Left ventricle myocardium inferior (tissue), 1 donor: Measurements from ENCODE around the gene TBATA. TPM values are rescaled to one million over a fixed set of nuclear protein-coding genes. Genes with fewer than 3 reads are reported as not detected.

ENCODE experiments used
- DNase-seq: peaks from one replicate; pipeline ENCODE4 v3.0.0-alpha.2; 2020
- H3K27ac ChIP-seq: fragments of 200-600 bp; replicated peaks from 2 replicates; pipeline ENCODE4 v1.8.0; 2021
- H3K27me3 ChIP-seq: fragments of 200-600 bp; 2 replicates; pipeline ENCODE4 v1.8.0; 2021; ENCODE audit warnings: low read depth
- H3K36me3 ChIP-seq: fragments of 200-600 bp; 2 replicates; pipeline ENCODE4 v1.8.0; 2021
- H3K4me1 ChIP-seq: fragments of 200-600 bp; 2 replicates; pipeline ENCODE4 v1.8.0; 2021
- H3K4me3 ChIP-seq: fragments of 200-600 bp; 2 replicates; pipeline ENCODE4 v1.8.0; 2021; ENCODE audit warnings: mild to moderate bottlenecking, moderate library complexity
- H3K9me3 ChIP-seq: fragments of 200-600 bp; replicated peaks from 2 replicates; pipeline ENCODE4 v1.8.0; 2021
- intact Hi-C: fragments of 100-400 bp; cut with micrococcal nuclease; formaldehyde crosslinking; loops from one replicate; pipeline ENCODE4 v1.11.0; 2022
- total RNA-seq: library from RNA; stranded (reverse); fragmentation: NEBNext Ultra II Directional; extraction: Animal tissue kit (Norgen Biotek cat#: 25700); gene quantifications from one replicate; pipeline ENCODE4 v1.2.1, GENCODE V29; 2021
- TF ChIP-seq, protein P1 (sequence below): fragments of 200-600 bp; IDR thresholded peaks from 2 replicates; pipeline ENCODE4 v1.8.0; 2021; ENCODE audit warnings: antibody characterized with exemption, mild to moderate bottlenecking, borderline replicate concordance
- donor health status: DM: no; HTN: yes; CAD: no; lungs with severe emphysema.

Gene TBATA
- total RNA-seq, 1 donor from 2014 or later: not detected

DNA sequence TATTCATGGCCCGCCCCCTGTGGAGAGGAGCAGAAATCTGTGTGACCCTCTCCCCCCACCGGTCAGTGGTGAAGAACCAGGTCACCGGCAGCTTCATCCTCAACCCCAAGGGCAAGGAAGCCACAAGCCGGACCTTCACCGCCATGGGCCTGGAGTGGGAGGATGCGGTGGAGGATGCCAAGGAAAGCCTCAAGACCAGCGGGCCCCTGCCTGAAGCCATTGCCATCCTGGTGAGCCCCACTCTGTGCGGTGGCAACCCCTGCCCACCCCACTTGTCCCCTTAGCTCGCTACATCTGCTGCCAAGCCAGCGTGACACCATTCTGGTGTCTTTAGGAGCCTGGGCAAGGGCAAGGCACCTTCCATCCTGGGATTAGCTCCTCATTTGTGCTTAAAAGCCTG is 35.4 kb downstream of the TBATA start:
- Histone ChIP-seq H3K27me3 (no peaks in the 10 kb centered on the region), H3K4me1 (peaks cover 23% of the 10 kb centered on the region), H3K4me3 (no peak overlapping the region), H3K27ac (no peak overlapping the region), H3K9me3 (no peaks in the 10 kb centered on the region), H3K36me3 (no peaks in the 10 kb centered on the region)
- TF ChIP-seq, protein P1, sequence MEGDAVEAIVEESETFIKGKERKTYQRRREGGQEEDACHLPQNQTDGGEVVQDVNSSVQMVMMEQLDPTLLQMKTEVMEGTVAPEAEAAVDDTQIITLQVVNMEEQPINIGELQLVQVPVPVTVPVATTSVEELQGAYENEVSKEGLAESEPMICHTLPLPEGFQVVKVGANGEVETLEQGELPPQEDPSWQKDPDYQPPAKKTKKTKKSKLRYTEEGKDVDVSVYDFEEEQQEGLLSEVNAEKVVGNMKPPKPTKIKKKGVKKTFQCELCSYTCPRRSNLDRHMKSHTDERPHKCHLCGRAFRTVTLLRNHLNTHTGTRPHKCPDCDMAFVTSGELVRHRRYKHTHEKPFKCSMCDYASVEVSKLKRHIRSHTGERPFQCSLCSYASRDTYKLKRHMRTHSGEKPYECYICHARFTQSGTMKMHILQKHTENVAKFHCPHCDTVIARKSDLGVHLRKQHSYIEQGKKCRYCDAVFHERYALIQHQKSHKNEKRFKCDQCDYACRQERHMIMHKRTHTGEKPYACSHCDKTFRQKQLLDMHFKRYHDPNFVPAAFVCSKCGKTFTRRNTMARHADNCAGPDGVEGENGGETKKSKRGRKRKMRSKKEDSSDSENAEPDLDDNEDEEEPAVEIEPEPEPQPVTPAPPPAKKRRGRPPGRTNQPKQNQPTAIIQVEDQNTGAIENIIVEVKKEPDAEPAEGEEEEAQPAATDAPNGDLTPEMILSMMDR: no peak
- intact Hi-C loops: loop anchor here (10.0 kb wide), 1 partner anchor 285 kb away; no protein-coding TSS in a partner anchor
- no peak for DNase-seq

DNA sequence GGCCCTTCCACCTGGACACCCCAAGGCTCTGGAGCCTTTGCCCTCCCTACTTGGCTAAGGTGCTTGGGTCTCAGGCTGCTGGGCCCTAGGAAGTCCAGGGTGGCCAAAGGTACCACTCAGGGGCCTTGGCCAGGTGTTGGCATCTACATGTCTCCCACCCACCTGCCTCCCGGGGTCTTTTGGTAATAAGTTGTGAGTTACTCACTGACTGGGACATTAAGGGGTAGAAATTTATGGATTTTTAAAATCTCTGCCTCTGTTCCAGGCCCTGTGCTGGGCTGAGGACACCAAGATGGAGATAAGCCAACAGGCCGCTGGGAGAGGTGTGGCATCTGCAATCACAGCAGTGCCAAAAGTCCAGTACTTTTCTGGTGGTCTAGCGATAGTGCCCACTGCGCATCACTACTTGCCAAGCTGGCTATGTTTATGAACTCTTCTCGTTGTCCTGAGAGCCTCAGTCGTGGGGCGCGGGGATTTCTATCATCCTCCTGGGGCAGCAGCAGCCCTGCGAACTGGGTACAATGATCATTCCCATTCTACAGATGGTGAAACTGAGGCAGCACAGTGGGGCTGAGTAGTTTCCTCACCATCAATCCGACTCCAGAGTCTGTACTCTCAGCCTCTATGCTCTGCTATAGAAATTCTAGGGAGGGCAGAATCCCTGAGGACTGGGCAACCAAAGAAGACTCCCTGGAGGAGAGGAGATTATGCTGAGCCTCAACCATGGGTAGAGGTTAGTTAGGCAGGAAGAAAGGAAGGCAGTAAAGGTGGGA is 36.2 kb downstream of the TBATA start:
- peaks cover 15% of the 10 kb centered on the region for H3K4me1 ChIP-seq
- H3K27ac ChIP-seq: no peak overlapping the region
- no peaks in the 10 kb centered on the region for H3K27me3 ChIP-seq
- H3K4me3 ChIP-seq: no peak overlapping the region
- no peaks in the 10 kb centered on the region for H3K9me3 ChIP-seq
- intact Hi-C loops: no loop called here
- TF ChIP-seq, protein P1: no peak
- DNase-seq: no peak
- H3K36me3 ChIP-seq: no peaks in the 10 kb centered on the region

DNA sequence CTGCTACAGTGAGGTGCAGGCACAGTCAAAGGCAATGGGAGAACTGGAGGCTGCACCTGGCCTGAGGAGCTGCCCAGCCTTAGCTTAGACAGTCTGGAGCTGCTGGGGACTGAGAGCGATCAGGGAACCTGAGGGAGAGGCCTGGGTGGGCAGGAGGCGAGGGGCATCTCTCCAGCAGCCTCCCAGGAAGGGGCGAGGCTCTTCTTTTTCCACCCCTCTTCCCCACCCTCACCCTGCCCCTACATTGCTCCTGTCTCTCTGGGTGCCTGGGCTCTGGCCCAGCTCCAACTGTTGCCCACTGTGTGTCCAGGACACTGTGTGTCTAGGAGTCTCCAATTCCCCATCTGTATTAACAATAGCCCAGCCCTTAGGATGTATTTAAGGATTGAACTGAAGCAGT is 36.9 kb downstream of the TBATA start:
- Histone ChIP-seq H3K4me3 (no peak overlapping the region), H3K4me1 (peaks cover 14% of the 10 kb centered on the region), H3K27me3 (no peaks in the 10 kb centered on the region), H3K9me3 (no peaks in the 10 kb centered on the region), H3K27ac (no peak overlapping the region), H3K36me3 (no peaks in the 10 kb centered on the region)
- DNase-seq: no peak
- intact Hi-C loops: no loop called here
- TF ChIP-seq, protein P1: no peak

DNA sequence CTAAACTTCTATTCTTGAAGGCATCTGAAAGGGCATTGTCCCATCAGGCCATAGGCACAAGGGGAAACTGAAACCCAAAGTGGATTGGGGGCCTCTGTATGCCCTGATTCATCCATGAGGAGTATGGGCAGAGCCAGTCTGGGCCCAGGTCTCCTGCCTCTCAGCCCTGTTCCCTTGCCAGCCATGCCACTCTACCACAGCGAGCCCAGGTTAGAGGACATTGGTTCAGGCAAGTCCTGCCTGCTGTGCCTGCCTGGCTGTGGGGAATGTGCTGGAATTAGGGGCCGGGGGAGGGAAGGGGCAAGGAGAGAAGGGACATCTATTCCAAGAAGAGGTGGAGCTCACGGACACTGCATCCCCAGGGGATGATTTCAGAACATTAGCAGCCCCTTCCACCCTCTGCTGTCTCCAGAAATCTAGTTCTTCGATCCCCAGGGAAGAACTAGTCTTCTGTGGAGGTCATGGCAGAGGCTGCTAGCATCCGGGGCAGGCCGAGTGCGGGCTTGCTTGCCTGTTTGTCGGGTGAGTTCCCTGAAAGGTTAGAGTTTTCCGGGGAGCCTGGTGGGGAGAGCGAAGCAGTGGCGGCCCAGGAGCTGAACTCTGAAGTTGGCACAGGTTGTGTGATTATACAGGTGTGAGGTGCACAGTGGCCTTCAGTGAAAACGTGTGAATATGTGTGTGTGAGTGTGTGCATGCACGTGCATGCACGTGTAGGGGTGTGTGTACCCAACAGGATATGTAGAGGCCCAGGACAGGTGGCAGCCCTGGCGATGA is 37.8 kb downstream of the TBATA start:
- intact Hi-C loops: no loop called here
- Histone ChIP-seq H3K27ac (no peak overlapping the region), H3K36me3 (no peaks in the 10 kb centered on the region), H3K4me3 (no peak overlapping the region), H3K9me3 (no peaks in the 10 kb centered on the region), H3K27me3 (no peaks in the 10 kb centered on the region), H3K4me1 (peaks cover 23% of the 10 kb centered on the region)
- no peak for DNase-seq
- TF ChIP-seq, protein P1: no peak

DNA sequence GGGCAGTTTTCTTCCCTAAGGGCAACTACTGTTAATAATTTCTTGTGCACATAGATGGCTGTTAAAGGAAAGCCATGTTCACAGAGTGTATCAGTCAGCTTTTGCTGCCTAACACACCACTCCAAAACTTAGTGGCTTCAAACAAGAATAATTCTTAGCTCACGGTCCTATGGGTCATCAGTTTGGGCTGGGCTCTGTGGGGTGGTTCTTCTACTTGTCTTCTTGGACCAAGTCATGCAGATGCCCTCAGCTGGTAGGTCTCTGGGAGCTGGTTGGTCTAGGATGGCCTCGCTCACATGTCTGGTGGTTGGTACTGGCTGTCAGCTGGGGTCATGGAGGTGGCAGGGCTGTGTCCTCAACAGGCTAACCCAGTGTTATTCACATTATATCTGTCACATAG is 39.6 kb downstream of the TBATA start:
- Histone ChIP-seq H3K4me3 (no peak overlapping the region), H3K27ac (no peak overlapping the region), H3K4me1 (peaks cover 32% of the 10 kb centered on the region), H3K9me3 (no peaks in the 10 kb centered on the region), H3K36me3 (no peaks in the 10 kb centered on the region), H3K27me3 (no peaks in the 10 kb centered on the region)
- TF ChIP-seq, protein P1: no peak
- intact Hi-C loops: no loop called here
- no peak for DNase-seq
